ENCODE data around the gene C1orf210.

GRCh38 chr1:43274804-43275180, 10.6 kb downstream of the C1orf210 start:
- TF ChIP-seq ZNF565 (CRISPR knock-in tag; conservative IDR thresholded peaks at IDR 0.05; ENCODE audit: low read depth) (no peak), ARNTL (CRISPR knock-in tag; IDR thresholded peaks at IDR 0.05; ENCODE audit: borderline replicate concordance, low read depth) (no peak), ZFP30 (CRISPR knock-in tag; IDR thresholded peaks at IDR 0.05) (no peak), GLIS3 (CRISPR knock-in tag; IDR thresholded peaks at IDR 0.05) (no peak), OSR1 (CRISPR knock-in tag; IDR thresholded peaks at IDR 0.05) (no peak), ZFP3 (CRISPR knock-in tag; IDR thresholded peaks at IDR 0.05) (no peak), RARB (CRISPR knock-in tag; IDR thresholded peaks at IDR 0.05) (no peak), CSDC2 (CRISPR knock-in tag; IDR thresholded peaks at IDR 0.05) (no peak), CREB5 (CRISPR knock-in tag; IDR thresholded peaks at IDR 0.05; ENCODE audit: low read depth) (no peak), ZNF70 (CRISPR knock-in tag; IDR thresholded peaks at IDR 0.05) (no peak), ZNF8 (CRISPR knock-in tag; IDR thresholded peaks at IDR 0.05) (no peak)
- TF ChIP-seq, protein P1, sequence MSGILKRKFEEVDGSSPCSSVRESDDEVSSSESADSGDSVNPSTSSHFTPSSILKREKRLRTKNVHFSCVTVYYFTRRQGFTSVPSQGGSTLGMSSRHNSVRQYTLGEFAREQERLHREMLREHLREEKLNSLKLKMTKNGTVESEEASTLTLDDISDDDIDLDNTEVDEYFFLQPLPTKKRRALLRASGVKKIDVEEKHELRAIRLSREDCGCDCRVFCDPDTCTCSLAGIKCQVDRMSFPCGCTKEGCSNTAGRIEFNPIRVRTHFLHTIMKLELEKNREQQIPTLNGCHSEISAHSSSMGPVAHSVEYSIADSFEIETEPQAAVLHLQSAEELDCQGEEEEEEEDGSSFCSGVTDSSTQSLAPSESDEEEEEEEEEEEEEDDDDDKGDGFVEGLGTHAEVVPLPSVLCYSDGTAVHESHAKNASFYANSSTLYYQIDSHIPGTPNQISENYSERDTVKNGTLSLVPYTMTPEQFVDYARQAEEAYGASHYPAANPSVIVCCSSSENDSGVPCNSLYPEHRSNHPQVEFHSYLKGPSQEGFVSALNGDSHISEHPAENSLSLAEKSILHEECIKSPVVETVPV (CRISPR knock-in tag; IDR thresholded peaks at IDR 0.05) = no peak
- TF ChIP-seq, protein P2, sequence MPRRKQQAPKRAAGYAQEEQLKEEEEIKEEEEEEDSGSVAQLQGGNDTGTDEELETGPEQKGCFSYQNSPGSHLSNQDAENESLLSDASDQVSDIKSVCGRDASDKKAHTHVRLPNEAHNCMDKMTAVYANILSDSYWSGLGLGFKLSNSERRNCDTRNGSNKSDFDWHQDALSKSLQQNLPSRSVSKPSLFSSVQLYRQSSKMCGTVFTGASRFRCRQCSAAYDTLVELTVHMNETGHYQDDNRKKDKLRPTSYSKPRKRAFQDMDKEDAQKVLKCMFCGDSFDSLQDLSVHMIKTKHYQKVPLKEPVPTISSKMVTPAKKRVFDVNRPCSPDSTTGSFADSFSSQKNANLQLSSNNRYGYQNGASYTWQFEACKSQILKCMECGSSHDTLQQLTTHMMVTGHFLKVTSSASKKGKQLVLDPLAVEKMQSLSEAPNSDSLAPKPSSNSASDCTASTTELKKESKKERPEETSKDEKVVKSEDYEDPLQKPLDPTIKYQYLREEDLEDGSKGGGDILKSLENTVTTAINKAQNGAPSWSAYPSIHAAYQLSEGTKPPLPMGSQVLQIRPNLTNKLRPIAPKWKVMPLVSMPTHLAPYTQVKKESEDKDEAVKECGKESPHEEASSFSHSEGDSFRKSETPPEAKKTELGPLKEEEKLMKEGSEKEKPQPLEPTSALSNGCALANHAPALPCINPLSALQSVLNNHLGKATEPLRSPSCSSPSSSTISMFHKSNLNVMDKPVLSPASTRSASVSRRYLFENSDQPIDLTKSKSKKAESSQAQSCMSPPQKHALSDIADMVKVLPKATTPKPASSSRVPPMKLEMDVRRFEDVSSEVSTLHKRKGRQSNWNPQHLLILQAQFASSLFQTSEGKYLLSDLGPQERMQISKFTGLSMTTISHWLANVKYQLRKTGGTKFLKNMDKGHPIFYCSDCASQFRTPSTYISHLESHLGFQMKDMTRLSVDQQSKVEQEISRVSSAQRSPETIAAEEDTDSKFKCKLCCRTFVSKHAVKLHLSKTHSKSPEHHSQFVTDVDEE (CRISPR knock-in tag; IDR thresholded peaks at IDR 0.05) = no peak
